Fibroblast of lung (primary cell): Measurements from ENCODE around the gene PROM2. TPM values are rescaled to one million over a fixed set of nuclear protein-coding genes. Genes with fewer than 3 reads are reported as not detected.

ENCODE experiments used
- DNase-seq, 2 donors: peaks; one replicate each; pipeline versions ENCODE4 v3.0.0 to v3.0.0-alpha.2; 2010; ENCODE audit warnings: low read depth in 2 of 2
- H2AFZ ChIP-seq: 2 replicates; pipeline ENCODE4 v1.5.1; 2012; ENCODE audit warnings: low read length, control low read depth, inconsistent platforms
- H3K27ac ChIP-seq: 2 replicates; pipeline ENCODE4 v1.5.1; 2011; ENCODE audit warnings: low read length, control low read depth; ENCODE audit not compliant: insufficient read depth
- H3K27me3 ChIP-seq: 2 replicates; pipeline ENCODE4 v1.5.1; 2011; ENCODE audit warnings: mild to moderate bottlenecking, low read length; ENCODE audit not compliant: control insufficient read depth, insufficient read depth
- H3K36me3 ChIP-seq: 2 replicates; pipeline ENCODE4 v1.5.1; 2011; ENCODE audit warnings: low read length; ENCODE audit not compliant: control insufficient read depth, insufficient read depth
- H3K4me1 ChIP-seq: 2 replicates; pipeline ENCODE4 v1.5.1; 2011; ENCODE audit warnings: low read length; ENCODE audit not compliant: control insufficient read depth, insufficient read depth; ENCODE audit errors: extremely low read depth
- H3K4me2 ChIP-seq: 2 replicates; pipeline ENCODE4 v1.5.1; 2011; ENCODE audit warnings: low read length, control low read depth; ENCODE audit not compliant: insufficient read depth; ENCODE audit errors: extremely low read depth
- H3K4me3 ChIP-seq, 4 experiments: fragments of 200-600 bp in 1 of 4; sonication (generic) in 1 of 4; replicated peaks in 1 of 4; 2 replicates each; pipeline ENCODE4 v1.5.1; 2011 to 2016; ENCODE audit warnings: low read length in 4 of 4, low read depth in 3 of 4, mild to moderate bottlenecking in 3 of 4, control low read depth in 2 of 4, inconsistent platforms in 1 of 4, mixed read lengths in 1 of 4; ENCODE audit not compliant: insufficient read depth in 1 of 4; ENCODE audit errors: control extremely low read depth in 1 of 4
- H3K79me2 ChIP-seq: 2 replicates; pipeline ENCODE4 v1.5.1; 2012; ENCODE audit warnings: mild to moderate bottlenecking, low read length, inconsistent platforms; ENCODE audit not compliant: control insufficient read depth, insufficient read depth
- H3K9ac ChIP-seq: 2 replicates; pipeline ENCODE4 v1.5.1; 2011; ENCODE audit warnings: mild to moderate bottlenecking, low read length, control low read depth; ENCODE audit not compliant: insufficient read depth
- H3K9me3 ChIP-seq: 2 replicates; pipeline ENCODE4 v1.5.1; 2012; ENCODE audit warnings: low read depth, low read length; ENCODE audit not compliant: control insufficient read depth, insufficient read depth
- H4K20me1 ChIP-seq: 2 replicates; pipeline ENCODE4 v1.5.1; 2011; ENCODE audit warnings: low read length; ENCODE audit not compliant: control insufficient read depth, insufficient read depth; ENCODE audit errors: extremely low read depth
- CTCF ChIP-seq, 2 donors: IDR thresholded peaks in 1 of 2; conservative IDR thresholded peaks in 1 of 2; 1 replicate in 1 of 2; 2 replicates in 1 of 2; pipeline ENCODE4 v1.5.1; 2011 to 2012; ENCODE audit warnings: low read length in 2 of 2, control low read depth in 1 of 2, inconsistent platforms in 1 of 2, low read depth in 1 of 2, mild to moderate bottlenecking in 1 of 2
- EZH2 ChIP-seq: IDR thresholded peaks from 2 replicates; pipeline ENCODE4 v1.5.1; 2012; ENCODE audit warnings: low read length, control low read depth, mild to moderate bottlenecking; ENCODE audit errors: missing control alignments
- polyA plus RNA-seq, 2 donors: library from polyadenylated mRNA; depleted of rRNA in 1 of 2; stranded (reverse) in 1 of 2; unstranded in 1 of 2; fragments of >200 nt; gene quantifications; 2 replicates each; pipeline ENCODE4 v1.2.1, GENCODE V29; 2011 to 2012; ENCODE audit warnings: missing spikeins in 1 of 2
- total RNA-seq: library from RNA; depleted of rRNA; stranded (reverse); fragments of >200 nt; gene quantifications from 2 replicates; pipeline ENCODE4 v1.2.1, GENCODE V29; 2014

The PROM2 gene
- total and polyA plus RNA-seq, 2 donors (not counting 1 experiment from before 2014, with no cell fraction given): 0.05 to 0.33 TPM

GRCh38 chr2:95281071-95281470 is 6.8 kb downstream of the PROM2 start:
- Histone ChIP-seq H3K79me2 (no peaks in the 10 kb centered on the region), H3K27me3 (no peaks in the 10 kb centered on the region)
- DNase-seq: no peak

GRCh38 chr2:95281786-95282185 is 7.5 kb downstream of the PROM2 start:
- no peaks in the 10 kb centered on the region for H4K20me1 ChIP-seq

More at GRCh38 chr2:95281071-95281470, 6.8 kb downstream of the PROM2 start:
- Histone ChIP-seq H3K27ac (no peak overlapping the region), H3K9ac (no peak overlapping the region), H3K9me3 (no peaks in the 10 kb centered on the region), H2AFZ (no peak overlapping the region), H3K4me1 (no peaks in the 10 kb centered on the region), H3K4me2 (no peak overlapping the region), H3K36me3 (no peaks in the 10 kb centered on the region), H4K20me1 (no peaks in the 10 kb centered on the region), H3K4me3 (no peak overlapping the region)
- no peak for TF ChIP-seq EZH2

GRCh38 chr2:95282458-95282857 is 8.2 kb downstream of the PROM2 start:
- no peaks in the 10 kb centered on the region for H4K20me1 ChIP-seq
- DNase-seq: no peak
- no peaks in the 10 kb centered on the region for H3K4me1 ChIP-seq
- H3K9ac ChIP-seq: no peak overlapping the region
- H3K4me2 ChIP-seq: no peak overlapping the region
- H3K36me3 ChIP-seq: no peaks in the 10 kb centered on the region
- no peaks in the 10 kb centered on the region for H3K9me3 ChIP-seq
- TF ChIP-seq EZH2 (no peak), CTCF (conservative IDR thresholded peaks at IDR 0.05 in 1 of 2, IDR thresholded peaks at IDR 0.05 in 1 of 2; ENCODE audit: low read depth in 1 of 2, low read length in 2 of 2) (no peak)
- no peaks in the 10 kb centered on the region for H3K79me2 ChIP-seq
- no peaks in the 10 kb centered on the region for H3K27me3 ChIP-seq
- H3K27ac ChIP-seq: no peak overlapping the region
- H2AFZ ChIP-seq: no peak overlapping the region
- no peak overlapping the region for H3K4me3 ChIP-seq

More at GRCh38 chr2:95281786-95282185, 7.5 kb downstream of the PROM2 start:
- H3K9ac ChIP-seq: no peak overlapping the region
- H3K9me3 ChIP-seq: no peaks in the 10 kb centered on the region
- no peaks in the 10 kb centered on the region for H3K4me1 ChIP-seq
- H3K4me3 ChIP-seq: no peak overlapping the region
- H3K79me2 ChIP-seq: no peaks in the 10 kb centered on the region
- no peak overlapping the region for H2AFZ ChIP-seq
- H3K27ac ChIP-seq: no peak overlapping the region
- no peaks in the 10 kb centered on the region for H3K27me3 ChIP-seq
- no peak for DNase-seq
- H3K4me2 ChIP-seq: no peak overlapping the region
- H3K36me3 ChIP-seq: no peaks in the 10 kb centered on the region
- TF ChIP-seq CTCF (conservative IDR thresholded peaks at IDR 0.05 in 1 of 2, IDR thresholded peaks at IDR 0.05 in 1 of 2; ENCODE audit: low read depth in 1 of 2, low read length in 2 of 2) (no peak), EZH2 (no peak)
